ENCODE results near the gene TRPC4. TPM values are rescaled to one million over a fixed set of nuclear protein-coding genes. Genes with fewer than 3 reads are reported as not detected.

Gene TRPC4
- total and polyA plus RNA-seq, 2 donors (not counting 3 experiments of a cell fraction or from before 2014, with no cell fraction given), result 0.04 to 0.64 TPM

DNA sequence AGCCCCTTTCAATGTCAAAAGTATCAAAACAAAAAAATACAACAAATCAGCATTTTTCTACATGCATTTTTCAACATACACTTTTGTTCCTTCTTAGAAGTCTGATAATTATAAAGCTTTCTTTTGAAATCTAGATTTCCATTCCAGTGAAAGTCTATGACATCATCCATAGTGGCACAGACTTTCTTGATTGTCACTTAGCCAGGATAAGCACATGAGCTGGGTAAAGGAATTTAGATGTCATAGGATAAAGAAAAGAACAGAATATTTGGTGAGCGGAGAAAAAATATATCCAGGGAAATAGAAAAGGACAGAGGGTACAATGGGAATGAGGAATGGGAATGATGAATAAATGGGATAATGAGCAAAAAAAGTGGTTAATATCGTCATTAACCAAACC lies 15.1 kb upstream of the TRPC4 start:
- no peaks in the 10 kb centered on the region for H4K20me1 ChIP-seq (replicated peaks; ENCODE audit: control insufficient read depth, extremely low read depth, insufficient read depth, low read length)
- intact Hi-C loops (cut with micrococcal nuclease), result no loop called here
- H3K9me1 ChIP-seq (replicated peaks; ENCODE audit: control insufficient read depth, extremely low read depth, insufficient read depth, low read length), result no peaks in the 10 kb centered on the region
- H3K27me3 ChIP-seq (ENCODE audit: control insufficient read depth in 2 of 2, insufficient read depth in 2 of 2, low read length in 2 of 2), result peaks cover 7 to 10% of the 10 kb centered on the region in 2 experiments
- BruUV-seq (replicated peaks), result no TSS peak
- DNase-seq (ENCODE audit: low read depth, low spot score) (no peak), FAIRE-seq (no peak)
- no peak overlapping the region for H3K27ac ChIP-seq (ENCODE audit: insufficient read depth, low read depth, low read length)
- no peak overlapping the region for H2AFZ ChIP-seq (ENCODE audit: low read depth, low read length)
- H3K79me2 ChIP-seq (ENCODE audit: control insufficient read depth, insufficient read depth, low read length), result no peaks in the 10 kb centered on the region
- TF ChIP-seq GATA2 (IDR thresholded peaks at IDR 0.05; ENCODE audit: insufficient read depth, insufficient read length, low read depth, low read length), result no peak
- TF ChIP-seq, protein P1, sequence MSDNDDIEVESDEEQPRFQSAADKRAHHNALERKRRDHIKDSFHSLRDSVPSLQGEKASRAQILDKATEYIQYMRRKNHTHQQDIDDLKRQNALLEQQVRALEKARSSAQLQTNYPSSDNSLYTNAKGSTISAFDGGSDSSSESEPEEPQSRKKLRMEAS (IDR thresholded peaks at IDR 0.05; ENCODE audit: insufficient read depth, insufficient read length), result no peak
- no peak for TF ChIP-seq MYC (IDR thresholded peaks at IDR 0.05; ENCODE audit: low read depth, low read length)
- TF ChIP-seq JUN (IDR thresholded peaks at IDR 0.05; ENCODE audit: borderline replicate concordance, insufficient read depth, insufficient read length, low read depth), result no peak
- TF ChIP-seq, protein P2, sequence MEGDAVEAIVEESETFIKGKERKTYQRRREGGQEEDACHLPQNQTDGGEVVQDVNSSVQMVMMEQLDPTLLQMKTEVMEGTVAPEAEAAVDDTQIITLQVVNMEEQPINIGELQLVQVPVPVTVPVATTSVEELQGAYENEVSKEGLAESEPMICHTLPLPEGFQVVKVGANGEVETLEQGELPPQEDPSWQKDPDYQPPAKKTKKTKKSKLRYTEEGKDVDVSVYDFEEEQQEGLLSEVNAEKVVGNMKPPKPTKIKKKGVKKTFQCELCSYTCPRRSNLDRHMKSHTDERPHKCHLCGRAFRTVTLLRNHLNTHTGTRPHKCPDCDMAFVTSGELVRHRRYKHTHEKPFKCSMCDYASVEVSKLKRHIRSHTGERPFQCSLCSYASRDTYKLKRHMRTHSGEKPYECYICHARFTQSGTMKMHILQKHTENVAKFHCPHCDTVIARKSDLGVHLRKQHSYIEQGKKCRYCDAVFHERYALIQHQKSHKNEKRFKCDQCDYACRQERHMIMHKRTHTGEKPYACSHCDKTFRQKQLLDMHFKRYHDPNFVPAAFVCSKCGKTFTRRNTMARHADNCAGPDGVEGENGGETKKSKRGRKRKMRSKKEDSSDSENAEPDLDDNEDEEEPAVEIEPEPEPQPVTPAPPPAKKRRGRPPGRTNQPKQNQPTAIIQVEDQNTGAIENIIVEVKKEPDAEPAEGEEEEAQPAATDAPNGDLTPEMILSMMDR (IDR thresholded peaks at IDR 0.05; ENCODE audit: extremely low read depth in 1 of 2, insufficient read depth in 1 of 2, low read depth in 1 of 2, low read length in 2 of 2), result no peak
- TF ChIP-seq POLR2AphosphoS5 (IDR thresholded peaks at IDR 0.05; ENCODE audit: insufficient read depth, low read depth, low read length), result no peak
- TF ChIP-seq EZH2 (IDR thresholded peaks at IDR 0.05; ENCODE audit: borderline replicate concordance, low read depth, low read length, severe bottlenecking), result no peak
- no peak for TF ChIP-seq POLR2A (IDR thresholded peaks at IDR 0.05; ENCODE audit: low read depth, low read length)
- TF ChIP-seq FOS (IDR thresholded peaks at IDR 0.05; ENCODE audit: borderline replicate concordance, insufficient read depth, low read length), result no peak
- no peak overlapping the region for H3K4me2 ChIP-seq (ENCODE audit: insufficient read depth, low read length)
- CTCF ChIA-PET, result no interaction called here
- no peaks in the 10 kb centered on the region for H3K36me3 ChIP-seq (ENCODE audit: control insufficient read depth in 2 of 2, extremely low read depth in 1 of 2, insufficient read depth in 2 of 2, low read length in 2 of 2)
- dilution Hi-C loops (cut with MboI; ENCODE audit: extremely low pct_ligation_motif_present, low sequenced_read_pairs), result no loop called here
- H3K4me3 ChIP-seq (replicated peaks in 1 of 3; ENCODE audit: insufficient read depth in 1 of 3, low read depth in 1 of 3, low read length in 3 of 3), result no peak overlapping the region
- H3K9ac ChIP-seq (replicated peaks; ENCODE audit: extremely low read depth, insufficient read depth, low read length), result no peak overlapping the region
- no peaks in the 10 kb centered on the region for H3K9me3 ChIP-seq (replicated peaks; ENCODE audit: control insufficient read depth, insufficient read depth, low read length)
- H3K4me1 ChIP-seq (ENCODE audit: control insufficient read depth, extremely low read depth, insufficient read depth, low read length), result no peaks in the 10 kb centered on the region
- POLR2A ChIA-PET, result interaction anchor here (0.8 kb wide), 1 partner anchor 377 kb away, joined by 3 read pairs; no protein-coding TSS in a partner anchor

Measured in endothelial cell of umbilical vein (primary cell).